ENCODE results near the gene SBF2.
A peak's percentile ranks its signal among the peaks of the same experiment; 100 is the strongest.

The SBF2 gene

GRCh38 chr11:9858218-9858617 lies 435.8 kb downstream of the SBF2 start:
- TF ChIP-seq CTCF (conservative IDR thresholded peaks at IDR 0.05; ENCODE audit: low read length): no peak

GRCh38 chr11:9855579-9856287 lies 438.3 kb downstream of the SBF2 start:
- no peak overlapping the region for H3K4me3 ChIP-seq (ENCODE audit: low read length)
- DNase-seq (ENCODE audit: low read depth): peak; percentile 90
- no peak for TF ChIP-seq CTCF (conservative IDR thresholded peaks at IDR 0.05; ENCODE audit: low read length)

More at GRCh38 chr11:9858218-9858617, 435.8 kb downstream of the SBF2 start:
- DNase-seq (ENCODE audit: low read depth): no peak
- H3K4me3 ChIP-seq (ENCODE audit: low read length): no peak overlapping the region

- no peak for TF ChIP-seq CTCF (conservative IDR thresholded peaks at IDR 0.05; ENCODE audit: low read length)
- no peak overlapping the region for H3K4me3 ChIP-seq (ENCODE audit: low read length)
- peak; percentile 78 for DNase-seq (ENCODE audit: low read depth)
Observed at GRCh38 chr11:9853929-9854552, 440.0 kb downstream of the SBF2 start.

GRCh38 chr11:9852465-9852864 lies 441.6 kb downstream of the SBF2 start:
- H3K4me3 ChIP-seq (ENCODE audit: low read length): no peak overlapping the region
- no peak for TF ChIP-seq CTCF (conservative IDR thresholded peaks at IDR 0.05; ENCODE audit: low read length)
- DNase-seq (ENCODE audit: low read depth): no peak

- DNase-seq (ENCODE audit: low read depth): peak; percentile 66
- TF ChIP-seq CTCF (conservative IDR thresholded peaks at IDR 0.05; ENCODE audit: low read length): no peak
- H3K4me3 ChIP-seq (ENCODE audit: low read length): no peak overlapping the region
Observed at GRCh38 chr11:9851366-9851765, 442.7 kb downstream of the SBF2 start.

- peak; percentile 84 for DNase-seq (ENCODE audit: low read depth)
- TF ChIP-seq CTCF (conservative IDR thresholded peaks at IDR 0.05; ENCODE audit: low read length): no peak
- H3K4me3 ChIP-seq (ENCODE audit: low read length): no peak overlapping the region
Observed at GRCh38 chr11:9850224-9850895, 443.7 kb downstream of the SBF2 start.

Data from AG10803 (cell line).